Keratinocyte (primary cell): ENCODE data around the gene NGFR.

ENCODE experiments used
- EZH2 ChIP-seq: IDR thresholded peaks from one replicate; pipeline ENCODE4 v1.6.1; 2012; ENCODE audit warnings: inconsistent platforms, mild to moderate bottlenecking, low read length, moderate library complexity
- TF ChIP-seq, protein P1 (sequence below), 3 experiments: IDR thresholded peaks in 1 of 3; conservative IDR thresholded peaks in 1 of 3; optimal IDR thresholded peaks in 1 of 3; 2 replicates in 2 of 3; 3 replicates in 1 of 3; pipeline versions ENCODE3 to v1.5.1; 2011; ENCODE audit warnings: low read length in 3 of 3, mild to moderate bottlenecking in 3 of 3, moderate library complexity in 2 of 3, control low read depth in 1 of 3, inconsistent platforms in 1 of 3; ENCODE audit not compliant: insufficient read depth in 2 of 3; ENCODE audit errors: extremely low read depth in 1 of 3

DNA sequence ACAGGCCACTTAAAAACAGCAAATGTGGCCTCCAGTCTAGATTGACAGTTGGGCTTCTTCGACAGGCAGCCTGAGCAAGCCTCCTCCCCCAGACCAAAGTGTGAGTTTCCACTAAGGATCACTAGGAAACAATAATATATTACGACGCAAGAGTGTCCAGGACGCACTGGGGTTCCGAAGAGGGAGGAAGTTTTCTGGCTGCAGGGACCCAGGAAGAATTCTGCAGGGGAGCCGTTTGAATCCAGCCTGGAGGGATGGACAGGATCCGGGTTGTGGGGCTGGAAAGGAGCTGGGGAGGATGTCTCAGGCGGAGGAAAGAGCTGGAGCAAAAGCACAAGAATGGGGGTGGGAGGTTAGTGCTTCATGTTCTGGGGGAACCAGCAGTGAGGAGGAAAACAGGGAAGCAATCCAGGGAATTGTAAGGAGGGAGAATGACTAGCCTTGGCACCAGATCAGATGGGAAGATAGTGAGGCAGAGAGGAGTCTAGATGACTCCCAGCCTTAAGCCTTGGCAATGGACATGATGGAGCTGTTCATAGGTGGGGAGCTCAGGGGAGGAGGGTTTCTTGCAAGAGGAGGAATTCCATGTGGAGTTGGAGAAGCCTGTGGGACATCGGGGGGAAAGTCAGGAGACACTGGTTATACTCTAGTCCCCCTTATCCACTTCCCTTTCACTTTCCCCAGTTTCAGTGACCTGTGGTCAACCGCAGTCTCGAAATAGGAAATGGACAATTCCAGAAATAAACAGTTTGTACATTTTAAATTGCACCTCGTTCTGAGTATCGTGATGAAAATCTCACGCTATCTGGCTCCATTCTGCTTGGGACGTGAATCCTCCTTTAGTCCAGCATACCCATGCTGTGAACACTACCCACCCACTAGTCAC, 26.6 kb downstream of the NGFR start:
- TF ChIP-seq, protein P1, sequence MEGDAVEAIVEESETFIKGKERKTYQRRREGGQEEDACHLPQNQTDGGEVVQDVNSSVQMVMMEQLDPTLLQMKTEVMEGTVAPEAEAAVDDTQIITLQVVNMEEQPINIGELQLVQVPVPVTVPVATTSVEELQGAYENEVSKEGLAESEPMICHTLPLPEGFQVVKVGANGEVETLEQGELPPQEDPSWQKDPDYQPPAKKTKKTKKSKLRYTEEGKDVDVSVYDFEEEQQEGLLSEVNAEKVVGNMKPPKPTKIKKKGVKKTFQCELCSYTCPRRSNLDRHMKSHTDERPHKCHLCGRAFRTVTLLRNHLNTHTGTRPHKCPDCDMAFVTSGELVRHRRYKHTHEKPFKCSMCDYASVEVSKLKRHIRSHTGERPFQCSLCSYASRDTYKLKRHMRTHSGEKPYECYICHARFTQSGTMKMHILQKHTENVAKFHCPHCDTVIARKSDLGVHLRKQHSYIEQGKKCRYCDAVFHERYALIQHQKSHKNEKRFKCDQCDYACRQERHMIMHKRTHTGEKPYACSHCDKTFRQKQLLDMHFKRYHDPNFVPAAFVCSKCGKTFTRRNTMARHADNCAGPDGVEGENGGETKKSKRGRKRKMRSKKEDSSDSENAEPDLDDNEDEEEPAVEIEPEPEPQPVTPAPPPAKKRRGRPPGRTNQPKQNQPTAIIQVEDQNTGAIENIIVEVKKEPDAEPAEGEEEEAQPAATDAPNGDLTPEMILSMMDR (optimal IDR thresholded peaks at IDR 0.05 in 1 of 3, IDR thresholded peaks at IDR 0.05 in 1 of 3, conservative IDR thresholded peaks at IDR 0.05 in 1 of 3; ENCODE audit: extremely low read depth in 1 of 3, insufficient read depth in 2 of 3, low read length in 3 of 3), result no peak
- TF ChIP-seq EZH2, result no peak
